ENCODE measurements around the gene ZNF136.

The ZNF136 gene

GRCh38 chr19:12162882-12163806, at the start of gene ZNF136:
TSS of gene ZNF136 (plus strand) at chr19:12163096. CDS start at chr19:12163204, 108 bp downstream.
- DNase-seq: peak; percentile 95

GRCh38 chr19:12113121-12113520, 49.8 kb upstream of the ZNF136 start:
- no peak for DNase-seq

- DNase-seq: no peak
These were observed 45.5 kb upstream of the ZNF136 start for GRCh38 chr19:12117201-12117970.

- peak in 1 of 2 donors; percentile 30 for DNase-seq
These were observed 36.2 kb upstream of the ZNF136 start for GRCh38 chr19:12126707-12127106.

GRCh38 chr19:12133069-12133468, 29.8 kb upstream of the ZNF136 start:
- DNase-seq: no peak

- DNase-seq: peak; percentile 18 to 50
These were observed 25.5 kb upstream of the ZNF136 start for GRCh38 chr19:12137221-12137940.

GRCh38 chr19:12139269-12139668, 23.6 kb upstream of the ZNF136 start:
- DNase-seq: no peak

- peak; percentile 90 to 91 for DNase-seq
These were observed 22.9 kb upstream of the ZNF136 start, which contains the start of gene ZNF20 for GRCh38 chr19:12139885-12140544. TSS of gene ZNF20 (minus strand) at chr19:12140350. CDS start at chr19:12140182, 168 bp downstream.

- peak; percentile 86 for DNase-seq
These were observed 22.1 kb upstream of the ZNF136 start for GRCh38 chr19:12140545-12141404.

- DNase-seq: no peak
These were observed 21.5 kb upstream of the ZNF136 start for GRCh38 chr19:12141405-12141736.

GRCh38 chr19:12145348-12145747, 17.5 kb upstream of the ZNF136 start:
- no peak for DNase-seq

GRCh38 chr19:12155324-12155860, 7.5 kb upstream of the ZNF136 start:
- no peak for DNase-seq

GRCh38 chr19:12156223-12157058, 6.5 kb upstream of the ZNF136 start, which contains the start of gene ZNF625:
TSS of gene ZNF625 (minus strand) at chr19:12156734. CDS start at chr19:12156558, 176 bp downstream.
- DNase-seq: peak in 1 of 2 donors; percentile 21

- DNase-seq: no peak
These were observed 3.0 kb upstream of the ZNF136 start for GRCh38 chr19:12159773-12160414.

- DNase-seq: no peak
These were observed 399 bp upstream of the ZNF136 start for GRCh38 chr19:12162513-12162881.

GRCh38 chr19:12163826-12164225, 930 bp downstream of the ZNF136 start:
- DNase-seq: no peak

GRCh38 chr19:12166626-12167025, 3.7 kb downstream of the ZNF136 start:
- DNase-seq: no peak

GRCh38 chr19:12180377-12180776, 17.5 kb downstream of the ZNF136 start:
- DNase-seq: no peak

- no peak for DNase-seq
These were observed 24.7 kb downstream of the ZNF136 start for GRCh38 chr19:12187625-12188024.

All from CD4-positive, alpha-beta T cell treated with Interleukin-4 for 1 hour (primary cell).